Effector CD8-positive, alpha-beta T cell (primary cell): Measurements from ENCODE around the gene ARHGEF4.

Experiments
- DNase-seq: peaks from one replicate; lab custom pipeline; 2025; lab: John Stamatoyannopoulos, UW

Gene ARHGEF4

GRCh38 chr2:130835766-130836015, 1.0 kb upstream of the ARHGEF4 start:
- DNase-seq, result no peak

GRCh38 chr2:130837175-130837810, 579 bp downstream of the ARHGEF4 start:
- DNase-seq, result no peak

GRCh38 chr2:130837811-130838565, 1.3 kb downstream of the ARHGEF4 start:
- DNase-seq, result no peak

GRCh38 chr2:130839011-130839780, 2.5 kb downstream of the ARHGEF4 start:
- no peak for DNase-seq

GRCh38 chr2:130840506-130840905, 3.8 kb downstream of the ARHGEF4 start:
- no peak for DNase-seq

GRCh38 chr2:130841741-130842365, 5.1 kb downstream of the ARHGEF4 start:
- DNase-seq, result no peak

- no peak for DNase-seq
Observed at GRCh38 chr2:130842770-130843169, 6.1 kb downstream of the ARHGEF4 start.

- no peak for DNase-seq
Observed at GRCh38 chr2:130843321-130843985, 6.7 kb downstream of the ARHGEF4 start.

GRCh38 chr2:130844161-130844560, 7.4 kb downstream of the ARHGEF4 start:
- DNase-seq, result no peak

- DNase-seq, result no peak
Observed at GRCh38 chr2:130845505-130846085, 8.9 kb downstream of the ARHGEF4 start.

- no peak for DNase-seq
Observed at GRCh38 chr2:130846233-130846632, 9.5 kb downstream of the ARHGEF4 start.

- DNase-seq, result no peak
Observed at GRCh38 chr2:130846686-130847375, 10.1 kb downstream of the ARHGEF4 start.

GRCh38 chr2:130847776-130848525, 11.2 kb downstream of the ARHGEF4 start:
- no peak for DNase-seq

- no peak for DNase-seq
Observed at GRCh38 chr2:130848526-130849210, 12.0 kb downstream of the ARHGEF4 start.

- no peak for DNase-seq
Observed at GRCh38 chr2:130849896-130850787, 13.4 kb downstream of the ARHGEF4 start.

GRCh38 chr2:130850788-130851623, 14.3 kb downstream of the ARHGEF4 start:
- DNase-seq, result no peak

- no peak for DNase-seq
Observed at GRCh38 chr2:130851624-130852382, 15.1 kb downstream of the ARHGEF4 start.
